ENCODE results near the gene ARL4D.

The ARL4D gene

GRCh38 chr17:43363926-43364285 is 34.9 kb upstream of the ARL4D start:
- TF ChIP-seq GATA2 (IDR thresholded peaks at IDR 0.05; ENCODE audit: low read depth, low read length) (no peak), GATA3 (IDR thresholded peaks at IDR 0.05; ENCODE audit: low read depth, low read length) (no peak)

- no peak for TF ChIP-seq GATA2 (IDR thresholded peaks at IDR 0.05; ENCODE audit: low read depth, low read length)
- no peak for TF ChIP-seq GATA3 (IDR thresholded peaks at IDR 0.05; ENCODE audit: low read depth, low read length)
Measured at GRCh38 chr17:43365356-43365755, 33.4 kb upstream of the ARL4D start.

GRCh38 chr17:43366891-43367736 is 31.7 kb upstream of the ARL4D start:
- TF ChIP-seq GATA3 (IDR thresholded peaks at IDR 0.05; ENCODE audit: low read depth, low read length) (no peak), GATA2 (IDR thresholded peaks at IDR 0.05; ENCODE audit: low read depth, low read length) (no peak)

GRCh38 chr17:43367737-43368242 is 31.0 kb upstream of the ARL4D start:
- TF ChIP-seq GATA3 (IDR thresholded peaks at IDR 0.05; ENCODE audit: low read depth, low read length) (no peak), GATA2 (IDR thresholded peaks at IDR 0.05; ENCODE audit: low read depth, low read length) (no peak)

- no peak for TF ChIP-seq GATA2 (IDR thresholded peaks at IDR 0.05; ENCODE audit: low read depth, low read length)
- no peak for TF ChIP-seq GATA3 (IDR thresholded peaks at IDR 0.05; ENCODE audit: low read depth, low read length)
Measured at GRCh38 chr17:43368740-43369506, 29.9 kb upstream of the ARL4D start.

- TF ChIP-seq GATA2 (IDR thresholded peaks at IDR 0.05; ENCODE audit: low read depth, low read length) = no peak
- TF ChIP-seq GATA3 (IDR thresholded peaks at IDR 0.05; ENCODE audit: low read depth, low read length) = no peak
Measured at GRCh38 chr17:43369986-43370385, 28.8 kb upstream of the ARL4D start.

- no peak for TF ChIP-seq GATA3 (IDR thresholded peaks at IDR 0.05; ENCODE audit: low read depth, low read length)
- TF ChIP-seq GATA2 (IDR thresholded peaks at IDR 0.05; ENCODE audit: low read depth, low read length) = no peak
Measured at GRCh38 chr17:43371227-43371821, 27.5 kb upstream of the ARL4D start.

- TF ChIP-seq GATA3 (IDR thresholded peaks at IDR 0.05; ENCODE audit: low read depth, low read length) (no peak), GATA2 (IDR thresholded peaks at IDR 0.05; ENCODE audit: low read depth, low read length) (no peak)
Measured at GRCh38 chr17:43372273-43372911, 26.4 kb upstream of the ARL4D start.

GRCh38 chr17:43373356-43373755 is 25.4 kb upstream of the ARL4D start:
- TF ChIP-seq GATA3 (IDR thresholded peaks at IDR 0.05; ENCODE audit: low read depth, low read length) (no peak), GATA2 (IDR thresholded peaks at IDR 0.05; ENCODE audit: low read depth, low read length) (no peak)

- TF ChIP-seq GATA2 (IDR thresholded peaks at IDR 0.05; ENCODE audit: low read depth, low read length) (no peak), GATA3 (IDR thresholded peaks at IDR 0.05; ENCODE audit: low read depth, low read length) (no peak)
Measured at GRCh38 chr17:43377056-43377810, 21.6 kb upstream of the ARL4D start.

GRCh38 chr17:43378766-43379165 is 20.0 kb upstream of the ARL4D start:
- TF ChIP-seq GATA2 (IDR thresholded peaks at IDR 0.05; ENCODE audit: low read depth, low read length) = no peak
- no peak for TF ChIP-seq GATA3 (IDR thresholded peaks at IDR 0.05; ENCODE audit: low read depth, low read length)

GRCh38 chr17:43380307-43380706 is 18.5 kb upstream of the ARL4D start:
- no peak for TF ChIP-seq GATA2 (IDR thresholded peaks at IDR 0.05; ENCODE audit: low read depth, low read length)
- no peak for TF ChIP-seq GATA3 (IDR thresholded peaks at IDR 0.05; ENCODE audit: low read depth, low read length)

- TF ChIP-seq GATA2 (IDR thresholded peaks at IDR 0.05; ENCODE audit: low read depth, low read length) (no peak), GATA3 (IDR thresholded peaks at IDR 0.05; ENCODE audit: low read depth, low read length) (no peak)
Measured at GRCh38 chr17:43381204-43381603, 17.6 kb upstream of the ARL4D start.

All from SH-SY5Y (cell line).